ENCODE results near the gene NDUFA3. TPM values are rescaled to one million over a fixed set of nuclear protein-coding genes. Genes with fewer than 3 reads are reported as not detected.

Gene NDUFA3
- total RNA-seq, 2 donors from 2014 or later = 39.4 to 70.1 TPM

DNA sequence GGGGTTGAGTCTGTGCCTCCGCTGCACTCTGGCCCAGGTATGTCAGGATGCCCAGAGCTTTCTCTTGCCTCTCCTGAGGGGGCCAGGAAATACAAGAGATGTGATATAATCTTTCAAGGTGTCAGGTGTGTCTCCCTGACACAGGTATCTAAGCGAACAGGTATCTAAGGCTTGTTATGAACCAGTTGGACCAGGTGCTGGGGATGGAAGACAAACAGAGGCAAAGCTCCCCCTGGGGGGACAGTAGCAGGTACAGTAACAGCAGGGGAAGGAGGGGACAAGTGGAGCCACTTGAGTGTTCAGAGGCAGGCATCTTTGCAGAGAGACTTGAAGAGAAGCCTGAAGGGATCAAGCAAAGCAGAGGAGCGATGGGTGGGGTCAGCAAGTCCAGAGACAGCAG lies 54.3 kb downstream of the NDUFA3 start:
- Mint-ChIP-seq H3K27ac (no peak overlapping the region), H3K36me3 (ENCODE audit: low read depth) (peaks cover 70% of the 10 kb centered on the region), H3K4me1 (peaks cover 13% of the 10 kb centered on the region), H3K9me3 (no peaks in the 10 kb centered on the region), H3K4me3 (no peak overlapping the region), H3K27me3 (no peaks in the 10 kb centered on the region)
- no peak for ATAC-seq (replicated peaks)

Other genes starting within 250 kb of the NDUFA3 start
- gene MYADM, start 235.0 kb upstream of the NDUFA3 start, total RNA-seq = 10 to 100 TPM; 48.8 to 72.8 TPM
- not detected for gene PRKCG, start 220.7 kb upstream of the NDUFA3 start, total RNA-seq
- gene CACNG7, start 193.6 kb upstream of the NDUFA3 start, total RNA-seq = not detected
- gene CACNG8, start 139.9 kb upstream of the NDUFA3 start, total RNA-seq = under 1 TPM in 1 of 2 donors, not detected in 1; 0.05 TPM
- gene CACNG6, start 111.2 kb upstream of the NDUFA3 start, total RNA-seq = not detected
- gene VSTM1, start 39.0 kb upstream of the NDUFA3 start, total RNA-seq = not detected
- gene TARM1, start 21.5 kb upstream of the NDUFA3 start, total RNA-seq = not detected
- gene OSCAR, start 2.1 kb upstream of the NDUFA3 start, total RNA-seq = under 1 TPM in 1 of 2 donors, not detected in 1; 0.58 TPM
- gene TFPT, start 12.8 kb downstream of the NDUFA3 start, total RNA-seq = 10 to 100 TPM; 31.4 to 47.3 TPM
- gene PRPF31, start 12.9 kb downstream of the NDUFA3 start, total RNA-seq = 10 to 100 TPM; 56.4 to 99.2 TPM
- 10 to 100 TPM; 51.4 to 61.4 TPM for gene CNOT3, start 34.9 kb downstream of the NDUFA3 start, total RNA-seq
- 1 to 10 TPM; 2.8 to 3.8 TPM for gene LENG1, start 56.9 kb downstream of the NDUFA3 start, total RNA-seq
- 1 to 10 TPM; 1.0 to 1.1 TPM for gene TMC4, start 70.3 kb downstream of the NDUFA3 start, total RNA-seq
- gene MBOAT7, start 86.7 kb downstream of the NDUFA3 start, total RNA-seq = 10 to 100 TPM; 58.6 to 65.9 TPM
- gene TSEN34, start 88.5 kb downstream of the NDUFA3 start, total RNA-seq = 10 to 100 TPM; 14.3 to 16.7 TPM
- gene RPS9, start 98.0 kb downstream of the NDUFA3 start, total RNA-seq = 1,000 to 10,000 TPM; 1,453 to 1,547 TPM
- gene LILRB3, start 120.2 kb downstream of the NDUFA3 start, total RNA-seq = 1 to 10 TPM in 1 of 2 donors, under 1 TPM in 1; 0.85 to 1.8 TPM
- gene LILRA6, start 139.9 kb downstream of the NDUFA3 start, total RNA-seq = under 1 TPM; 0.19 to 0.39 TPM
- gene LILRB5, start 154.4 kb downstream of the NDUFA3 start, total RNA-seq = not detected
- not detected for gene LILRB2, start 178.3 kb downstream of the NDUFA3 start, total RNA-seq
- not detected for gene LILRA5, start 210.3 kb downstream of the NDUFA3 start, total RNA-seq
- gene LILRA4, start 236.3 kb downstream of the NDUFA3 start, total RNA-seq = not detected

Measured in activated T-helper 17 cell treated with anti-CD3 and anti-CD28 coated beads, Interleukin-2, amount 50 U/mL, for 72 hours (primary cell).